AG09309 (cell line): ENCODE data around the gene ATP6V0B.
A peak's percentile ranks its signal among the peaks of the same experiment; 100 is the strongest.

Experiments used
- DNase-seq: peaks from one replicate; pipeline ENCODE4 v3.0.0-alpha.2; 2010; ENCODE audit warnings: low read depth
- H3K4me3 ChIP-seq: 2 replicates; pipeline ENCODE4 v1.5.1; 2011; ENCODE audit warnings: mild to moderate bottlenecking, low read depth, low read length, moderate library complexity; ENCODE audit not compliant: control insufficient read depth
- CTCF ChIP-seq: IDR thresholded peaks from 2 replicates; pipeline ENCODE4 v1.5.1; 2011; ENCODE audit warnings: mild to moderate bottlenecking, low read depth, low read length, inconsistent platforms; ENCODE audit not compliant: insufficient read depth, control insufficient read depth; ENCODE audit errors: missing control alignments

The ATP6V0B gene

GRCh38 chr1:43946236-43947060 is 28.3 kb upstream of the ATP6V0B start, which contains the start of gene IPO13:
Gene IPO13 (plus strand): TSS chr1:43946950. CDS start chr1:43947601, 651 bp downstream.
- peak within 1 kb of the TSS; percentile 90 for H3K4me3 ChIP-seq
- peak; percentile 65 for TF ChIP-seq CTCF
- DNase-seq, result peak; percentile 71

GRCh38 chr1:43947061-43947873 is 27.5 kb upstream of the ATP6V0B start:
- H3K4me3 ChIP-seq, result peak overlapping the region; percentile 90
- TF ChIP-seq CTCF, result no peak
- no peak for DNase-seq

- DNase-seq, result no peak
- H3K4me3 ChIP-seq, result peak overlapping the region; percentile 90
- no peak for TF ChIP-seq CTCF
These were observed 26.8 kb upstream of the ATP6V0B start for GRCh38 chr1:43947874-43948437.

GRCh38 chr1:43949678-43950077 is 25.1 kb upstream of the ATP6V0B start:
- no peak overlapping the region for H3K4me3 ChIP-seq
- TF ChIP-seq CTCF, result no peak
- DNase-seq, result no peak

- no peak for TF ChIP-seq CTCF
- H3K4me3 ChIP-seq, result no peak overlapping the region
- no peak for DNase-seq
These were observed 23.5 kb upstream of the ATP6V0B start for GRCh38 chr1:43951021-43951985.
